ENCODE data around the gene SEMA4C.

DNA sequence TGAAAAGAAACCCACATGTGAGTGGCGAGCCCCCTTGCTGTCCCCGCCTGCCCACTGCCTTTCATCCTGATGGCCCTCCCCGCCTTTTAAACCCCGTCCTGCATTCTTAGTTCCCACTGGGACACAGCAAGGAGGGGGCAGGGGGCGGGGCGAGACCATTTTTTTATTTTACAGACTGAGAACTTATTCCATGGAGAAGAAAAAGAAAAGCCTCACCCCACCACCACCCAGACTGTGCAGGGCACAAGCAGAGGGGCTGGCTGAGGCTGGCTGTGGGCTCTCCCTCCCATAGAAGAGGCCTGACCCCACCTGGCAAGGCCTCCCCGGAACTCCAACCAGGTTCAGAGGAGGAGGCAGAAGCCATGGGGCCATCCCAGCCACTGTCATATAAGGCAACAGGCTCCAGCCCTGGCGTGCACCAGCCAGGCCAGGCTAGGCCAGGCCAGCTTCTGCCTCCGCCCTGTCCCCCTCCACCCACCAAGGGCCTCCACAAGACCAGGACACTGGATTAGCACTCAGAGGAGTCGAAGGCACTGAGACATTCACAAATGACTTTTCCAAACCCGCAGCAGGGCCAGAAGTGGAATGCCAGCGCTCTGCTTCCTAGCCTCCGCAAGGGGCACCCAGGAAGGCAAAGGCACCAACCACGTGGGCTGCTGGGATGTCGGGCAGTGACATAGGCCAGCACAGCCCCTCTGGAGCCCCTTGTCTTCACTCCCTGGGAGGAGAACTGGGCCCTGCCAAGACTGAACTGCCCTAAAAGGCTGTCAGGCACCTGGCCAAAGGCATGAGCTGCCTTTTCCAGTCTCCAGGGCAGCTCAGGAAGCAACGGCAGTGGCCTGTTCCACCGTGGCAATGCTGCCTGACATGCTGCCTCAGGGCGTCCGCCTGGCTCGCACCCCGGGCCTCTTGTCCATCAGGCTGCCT, 37.5 kb upstream of the SEMA4C start:
- TF ChIP-seq POLR2A (IDR thresholded peaks at IDR 0.05; ENCODE audit: low read length) (no peak), GATA1 (IDR thresholded peaks at IDR 0.05; ENCODE audit: low read depth, low read length) (no peak)
